ENCODE data around the gene P2RY4.

GRCh38 chrX:70289793-70290770 lies 30.1 kb upstream of the P2RY4 start, which contains the start of the genes KIF4A and PDZD11:
- no peak for TF ChIP-seq CTCF (IDR thresholded peaks at IDR 0.05)
- no peak for TF ChIP-seq ZFX (IDR thresholded peaks at IDR 0.05; ENCODE audit: borderline replicate concordance)
